IPS-11a (cell line): Measurements from ENCODE around the gene CENPM.

Experiments
- H3K4me3 ChIP-seq: one replicate; pipeline ENCODE4 v1.5.1; 2013; ENCODE audit warnings: low read depth, low read length, control low read depth

The CENPM gene

GRCh38 chr22:41900652-41901312 is 46.2 kb downstream of the CENPM start:
- no peak overlapping the region for H3K4me3 ChIP-seq

GRCh38 chr22:41899992-41900651 is 46.8 kb downstream of the CENPM start:
- H3K4me3 ChIP-seq: no peak overlapping the region

- H3K4me3 ChIP-seq: no peak overlapping the region
These were observed 47.8 kb downstream of the CENPM start for GRCh38 chr22:41899110-41899509.

- no peak overlapping the region for H3K4me3 ChIP-seq
These were observed 48.3 kb downstream of the CENPM start for GRCh38 chr22:41898645-41899044.

GRCh38 chr22:41893591-41894375 is 53.2 kb downstream of the CENPM start:
- H3K4me3 ChIP-seq: no peak overlapping the region

GRCh38 chr22:41892721-41893120 is 54.2 kb downstream of the CENPM start:
- no peak overlapping the region for H3K4me3 ChIP-seq

- H3K4me3 ChIP-seq: no peak overlapping the region
These were observed 55.5 kb downstream of the CENPM start for GRCh38 chr22:41891407-41891806.
